Loucy (cell line): ENCODE data around the gene KCNQ5.

Source experiments
- H2AFZ ChIP-seq: fragments of 200-600 bp; sonication (generic); 2 replicates; pipeline ENCODE4 v1.6.0; 2016; ENCODE audit warnings: antibody characterized with exemption, mild to moderate bottlenecking, low read length, moderate library complexity
- H3F3A ChIP-seq: fragments of 200-600 bp; 2 replicates; pipeline ENCODE4 v1.6.0; 2016; ENCODE audit warnings: antibody characterized with exemption, low read depth, mild to moderate bottlenecking
- H3K27me3 ChIP-seq: fragments of 200-600 bp; sonication (generic); 2 replicates; pipeline ENCODE4 v1.6.1; 2014; ENCODE audit warnings: low read length, mild to moderate bottlenecking; ENCODE audit not compliant: insufficient read depth, poor library complexity, severe bottlenecking
- H3K36me3 ChIP-seq: fragments of 200-600 bp; sonication (generic); 2 replicates; pipeline ENCODE4 v1.6.1; 2016; ENCODE audit warnings: low read length; ENCODE audit not compliant: insufficient read depth
- H3K4me1 ChIP-seq: fragments of 200-600 bp; sonication (generic); 2 replicates; pipeline ENCODE4 v1.5.1; 2014; ENCODE audit warnings: low read length, mild to moderate bottlenecking; ENCODE audit not compliant: insufficient read depth, poor library complexity, severe bottlenecking
- H3K4me2 ChIP-seq: fragments of 200-600 bp; sonication (generic); 2 replicates; pipeline ENCODE4 v1.6.0; 2014; ENCODE audit warnings: antibody characterized with exemption, low read length, low read depth, mild to moderate bottlenecking; ENCODE audit not compliant: poor library complexity, severe bottlenecking
- H3K4me3 ChIP-seq: fragments of 200-600 bp; sonication (generic); 2 replicates; pipeline ENCODE4 v1.5.1; 2014; ENCODE audit warnings: low read length, mild to moderate bottlenecking, mixed read lengths; ENCODE audit not compliant: poor library complexity, severe bottlenecking
- H3K79me2 ChIP-seq: fragments of 200-600 bp; sonication (generic); 2 replicates; pipeline ENCODE4 v1.6.1; 2014; ENCODE audit warnings: low read length; ENCODE audit not compliant: insufficient read depth
- H3K9ac ChIP-seq: fragments of 200-600 bp; sonication (generic); 2 replicates; pipeline ENCODE4 v1.6.0; 2014; ENCODE audit warnings: mild to moderate bottlenecking, low read depth, low read length, moderate library complexity; ENCODE audit not compliant: poor library complexity, severe bottlenecking
- H3K9me2 ChIP-seq: fragments of 200-600 bp; sonication (generic); replicated peaks from 2 replicates; pipeline ENCODE4 v1.6.1; 2016; ENCODE audit warnings: low read depth, low read length, mixed read lengths
- H3K9me3 ChIP-seq: fragments of 200-600 bp; sonication (generic); 2 replicates; pipeline ENCODE4 v1.6.1; 2014; ENCODE audit warnings: mild to moderate bottlenecking, antibody characterized with exemption, low read length, low read depth; ENCODE audit not compliant: insufficient read depth
- H4K20me1 ChIP-seq: fragments of 200-600 bp; sonication (generic); 2 replicates; pipeline ENCODE4 v1.6.0; 2014; ENCODE audit warnings: antibody characterized with exemption, low read length, mild to moderate bottlenecking; ENCODE audit not compliant: insufficient read depth, poor library complexity, severe bottlenecking
- CTCF ChIP-seq: fragments of 200-600 bp; sonication (generic); conservative IDR thresholded peaks from 2 replicates; pipeline ENCODE4 v1.5.1; 2014; ENCODE audit warnings: mild to moderate bottlenecking, antibody characterized with exemption, low read length
- EZH2phosphoT487 ChIP-seq: fragments of 200-600 bp; IDR thresholded peaks from 2 replicates; pipeline ENCODE4 v1.6.1; 2018; ENCODE audit warnings: antibody characterized with exemption, mild to moderate bottlenecking, moderate library complexity, borderline replicate concordance

Gene KCNQ5

GRCh38 chr6:72715119-72715518 lies 93.3 kb downstream of the KCNQ5 start:
- H2AFZ ChIP-seq: no peak overlapping the region
- no peaks in the 10 kb centered on the region for H3F3A ChIP-seq
- no peaks in the 10 kb centered on the region for H3K4me1 ChIP-seq
- no peaks in the 10 kb centered on the region for H3K9me2 ChIP-seq
- H3K9me3 ChIP-seq: no peaks in the 10 kb centered on the region
- H3K9ac ChIP-seq: no peak overlapping the region
- no peak overlapping the region for H3K4me3 ChIP-seq
- no peaks in the 10 kb centered on the region for H3K27me3 ChIP-seq
- TF ChIP-seq CTCF (no peak), EZH2phosphoT487 (no peak)
- no peaks in the 10 kb centered on the region for H3K79me2 ChIP-seq
- H4K20me1 ChIP-seq: no peaks in the 10 kb centered on the region
- no peaks in the 10 kb centered on the region for H3K36me3 ChIP-seq
- no peak overlapping the region for H3K4me2 ChIP-seq

GRCh38 chr6:72716916-72717315 lies 95.1 kb downstream of the KCNQ5 start:
- Histone ChIP-seq H3F3A (no peaks in the 10 kb centered on the region), H3K79me2 (no peaks in the 10 kb centered on the region), H3K9ac (no peak overlapping the region), H3K4me1 (no peaks in the 10 kb centered on the region), H4K20me1 (no peaks in the 10 kb centered on the region), H3K4me3 (no peak overlapping the region), H3K36me3 (no peaks in the 10 kb centered on the region), H3K9me2 (no peaks in the 10 kb centered on the region), H3K27me3 (no peaks in the 10 kb centered on the region), H2AFZ (no peak overlapping the region), H3K4me2 (no peak overlapping the region), H3K9me3 (no peaks in the 10 kb centered on the region)
- no peak for TF ChIP-seq EZH2phosphoT487
- no peak for TF ChIP-seq CTCF

DNA sequence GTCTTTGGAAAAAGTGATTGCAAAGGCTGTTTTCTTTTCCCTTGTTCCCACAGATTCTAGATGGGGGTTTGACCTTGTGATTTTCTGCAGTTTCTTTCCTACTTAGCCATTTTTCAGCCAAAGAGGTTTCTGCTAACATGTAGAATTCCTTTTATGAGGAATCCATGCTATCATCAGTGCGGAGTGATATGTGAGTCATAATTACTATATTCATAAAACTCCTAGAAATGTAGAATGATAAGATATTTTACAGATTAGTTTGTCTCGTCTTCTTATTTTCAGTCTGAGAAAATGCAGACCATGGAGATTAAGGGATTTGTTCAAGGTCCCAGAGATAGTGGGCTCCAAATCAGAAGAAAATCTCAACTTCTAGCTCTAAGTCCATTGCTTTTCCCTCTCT lies 98.6 kb downstream of the KCNQ5 start:
- H2AFZ ChIP-seq: no peak overlapping the region
- no peak overlapping the region for H3K9ac ChIP-seq
- no peaks in the 10 kb centered on the region for H3K9me2 ChIP-seq
- H3K4me2 ChIP-seq: no peak overlapping the region
- no peaks in the 10 kb centered on the region for H3K79me2 ChIP-seq
- no peak overlapping the region for H3K4me3 ChIP-seq
- no peaks in the 10 kb centered on the region for H3K9me3 ChIP-seq
- no peaks in the 10 kb centered on the region for H3K36me3 ChIP-seq
- no peaks in the 10 kb centered on the region for H4K20me1 ChIP-seq
- no peaks in the 10 kb centered on the region for H3K27me3 ChIP-seq
- H3F3A ChIP-seq: no peaks in the 10 kb centered on the region
- H3K4me1 ChIP-seq: no peaks in the 10 kb centered on the region
- TF ChIP-seq CTCF (no peak), EZH2phosphoT487 (no peak)
